ENCODE data around the gene KIAA0753.

GRCh38 chr17:6641247-6641863, 844 bp upstream of the KIAA0753 start:
- TF ChIP-seq CTCF (IDR thresholded peaks at IDR 0.05) (no peak), POLR2A (IDR thresholded peaks at IDR 0.05) (peak in 1 of 2 donors; percentile 3)

Data from Peyer's patch (tissue), 4 donors.